HepG2 (cell line): ENCODE results near the gene EGFLAM. TPM values are rescaled to one million over a fixed set of nuclear protein-coding genes. Genes with fewer than 3 reads are reported as not detected.
A peak's percentile ranks its signal among the peaks of the same experiment; 100 is the strongest.

Experiments
- ATAC-seq: fragments of 200-7000 bp; cut with Tn5 transposase; 3 replicates; pipeline ENCODE4 v1.9.1; 2020; ENCODE audit warnings: mild to moderate bottlenecking, moderate library complexity
- BruUV-seq: library from RNA; stranded (reverse); fragments of 400-500 nt; replicated peaks from 2 replicates; lab custom pipeline; 2021; lab: Mats Ljungman, UMichigan
- CTCF ChIA-PET: fragments of 300-600 bp; formaldehyde crosslinking; extraction: SDS; loops from one replicate; lab custom pipeline; 2021; ENCODE audit warnings: low total read pairs, inconsistent platforms, low intra/inter-chr PET ratio; lab: Yijun Ruan, JAX
- POLR2A ChIA-PET: fragments of 350-600 bp; sonication (Branson Sonifier 250); formaldehyde crosslinking; loops from one replicate; lab custom pipeline; 2020; ENCODE audit warnings: antibody characterized with exemption, inconsistent platforms; lab: Yijun Ruan, JAX
- DNase-seq: peaks from one replicate; pipeline ENCODE4 v3.0.0-alpha.2; 2015; ENCODE audit warnings: low spot score
- FAIRE-seq: peaks from 3 replicates; lab custom pipeline; 2011; peaks lifted over from hg19 to GRCh38; lab: Jason Lieb, UNC
- H2AFZ ChIP-seq: one replicate; pipeline ENCODE4 v1.6.1; 2011; ENCODE audit warnings: low read length, inconsistent platforms
- H3K27ac ChIP-seq: fragments of 300-600 bp; 3 replicates; pipeline ENCODE4 v1.8.0; 2011; ENCODE audit warnings: mixed run types, mild to moderate bottlenecking, mixed read lengths, low read length, inconsistent platforms; ENCODE audit not compliant: insufficient read depth; ENCODE audit errors: extremely low read length
- H3K27me3 ChIP-seq, 2 experiments: fragments of 200-600 bp in 1 of 2; 2 replicates in 1 of 2; 3 replicates in 1 of 2; pipeline versions ENCODE4 v1.6.0 to v1.8.0; 2011; ENCODE audit warnings: low read length in 2 of 2, mild to moderate bottlenecking in 2 of 2, moderate library complexity in 2 of 2, inconsistent platforms in 1 of 2; ENCODE audit not compliant: insufficient read depth in 2 of 2, control insufficient read depth in 1 of 2
- H3K36me3 ChIP-seq, 2 experiments: fragments of 200-600 bp in 1 of 2; replicated peaks in 1 of 2; 2 replicates in 1 of 2; 3 replicates in 1 of 2; pipeline versions ENCODE4 v1.5.1 to v1.8.0; 2011; ENCODE audit warnings: low read length in 2 of 2, inconsistent platforms in 1 of 2; ENCODE audit not compliant: insufficient read depth in 2 of 2, control insufficient read depth in 1 of 2
- H3K4me1 ChIP-seq: 2 replicates; pipeline ENCODE4 v1.5.1; 2012; ENCODE audit warnings: low read length, inconsistent platforms; ENCODE audit not compliant: insufficient read depth
- H3K4me2 ChIP-seq: 2 replicates; pipeline ENCODE4 v1.6.0; 2011; ENCODE audit warnings: low read depth, low read length, inconsistent platforms
- H3K4me3 ChIP-seq, 3 experiments: fragments of 200-600 bp in 1 of 3; sonication (generic), shearing (Covaris generic) in 1 of 3; replicated peaks in 1 of 3; 2 replicates each; pipeline ENCODE4 v1.5.1; 2011 to 2016; ENCODE audit warnings: low read length in 3 of 3, inconsistent platforms in 2 of 3, low read depth in 2 of 3, mild to moderate bottlenecking in 2 of 3, control low read depth in 1 of 3, mixed read lengths in 1 of 3; ENCODE audit not compliant: insufficient read depth in 1 of 3
- H3K79me2 ChIP-seq: one replicate; pipeline ENCODE4 v1.6.1; 2011; ENCODE audit warnings: low read length, inconsistent platforms; ENCODE audit not compliant: insufficient read depth
- H3K9ac ChIP-seq: 2 replicates; pipeline ENCODE4 v1.6.0; 2011; ENCODE audit warnings: mild to moderate bottlenecking, low read depth, low read length, inconsistent platforms; ENCODE audit not compliant: insufficient read depth
- H3K9me3 ChIP-seq: 2 replicates; pipeline ENCODE4 v1.5.1; 2012; ENCODE audit warnings: mild to moderate bottlenecking, low read length
- H4K20me1 ChIP-seq: 2 replicates; pipeline ENCODE4 v1.6.0; 2011; ENCODE audit warnings: inconsistent platforms, mild to moderate bottlenecking, low read length, moderate library complexity; ENCODE audit not compliant: insufficient read depth
- THYN1 ChIP-seq: sonication (generic); formaldehyde crosslinking; IDR thresholded peaks from 2 replicates; pipeline ENCODE4 v1.8.1; 2023; ENCODE audit warnings: low read depth, mild to moderate bottlenecking, moderate library complexity, missing genetic modification reagents, borderline replicate concordance
- ZNF326 ChIP-seq: sonication (generic); formaldehyde crosslinking; IDR thresholded peaks from 2 replicates; pipeline ENCODE4 v1.4.0; 2020; ENCODE audit warnings: missing genetic modification reagents, borderline replicate concordance
- ZNF589 ChIP-seq: sonication (generic); formaldehyde crosslinking; conservative IDR thresholded peaks from 2 replicates; pipeline ENCODE4 v1.8.0; 2022; ENCODE audit warnings: mild to moderate bottlenecking, moderate library complexity, missing genetic modification reagents
- WGBS: methylation state at CpG from one replicate; pipeline ENCODE4 v1.1.6; 2017; ENCODE audit warnings: low lambda C conversion rate; 5-methylcytosine and 5-hydroxymethylcytosine counted together
- in situ Hi-C: cut with HindIII; loops from 2 replicates; pipeline ENCODE4 v1.10.0; 2017; ENCODE audit warnings: low pct_unique_long_range_greater_than_20kb; ENCODE audit not compliant: extremely low pct_ligation_motif_present
- intact Hi-C: fragments of 100-400 bp; cut with micrococcal nuclease; formaldehyde crosslinking; loops from one replicate; pipeline ENCODE4 v1.10.0; 2022; ENCODE audit not compliant: unreplicated experiment
- polyA plus RNA-seq, 8 experiments: library from polyadenylated mRNA; depleted of rRNA in 3 of 8; stranded (reverse) in 7 of 8; unstranded in 1 of 8; fragments of >200 nt; fragmentation: Illumina TruSeq in 4 of 8; extraction: Trizol in 4 of 8; gene quantifications; 2 replicates each; pipeline versions ENCODE4 v1.2.1 to v1.2.3, GENCODE V29; 2011 to 2016; ENCODE audit warnings: low read depth in 4 of 8, missing spikeins in 1 of 8, mixed read lengths in 1 of 8; ENCODE audit not compliant: insufficient read depth in 1 of 8
- total RNA-seq, 5 experiments: library from RNA; depleted of rRNA; stranded (reverse); fragments of >200 nt; fragmentation: Illumina TruSeq; extraction: Trizol; gene quantifications; 2 replicates each; pipeline ENCODE4 v1.2.3, GENCODE V29; 2016; ENCODE audit warnings: low read depth in 1 of 5
- TF ChIP-seq, protein P1 (sequence below): fragments of 450-650 bp; IDR thresholded peaks from 2 replicates; pipeline ENCODE4 v1.6.1; 2017; ENCODE audit warnings: mild to moderate bottlenecking
- TF ChIP-seq, protein P2 (sequence below): IDR thresholded peaks from 2 replicates; pipeline ENCODE4 v1.6.1; 2016
- TF ChIP-seq, protein P3 (sequence below): sonication (generic); formaldehyde crosslinking; IDR thresholded peaks from 2 replicates; pipeline ENCODE4 v1.4.0; 2020; ENCODE audit warnings: mild to moderate bottlenecking, low read depth, missing genetic modification reagents
- TF ChIP-seq, protein P4 (sequence below): sonication (generic); formaldehyde crosslinking; IDR thresholded peaks from 2 replicates; pipeline ENCODE4 v1.5.0; 2020; ENCODE audit warnings: missing genetic modification reagents

Gene EGFLAM
- total and polyA plus RNA-seq, 2 of the 13 experiments (the other 11 are each of a cell fraction or from before 2014, with no cell fraction given), result not detected

DNA sequence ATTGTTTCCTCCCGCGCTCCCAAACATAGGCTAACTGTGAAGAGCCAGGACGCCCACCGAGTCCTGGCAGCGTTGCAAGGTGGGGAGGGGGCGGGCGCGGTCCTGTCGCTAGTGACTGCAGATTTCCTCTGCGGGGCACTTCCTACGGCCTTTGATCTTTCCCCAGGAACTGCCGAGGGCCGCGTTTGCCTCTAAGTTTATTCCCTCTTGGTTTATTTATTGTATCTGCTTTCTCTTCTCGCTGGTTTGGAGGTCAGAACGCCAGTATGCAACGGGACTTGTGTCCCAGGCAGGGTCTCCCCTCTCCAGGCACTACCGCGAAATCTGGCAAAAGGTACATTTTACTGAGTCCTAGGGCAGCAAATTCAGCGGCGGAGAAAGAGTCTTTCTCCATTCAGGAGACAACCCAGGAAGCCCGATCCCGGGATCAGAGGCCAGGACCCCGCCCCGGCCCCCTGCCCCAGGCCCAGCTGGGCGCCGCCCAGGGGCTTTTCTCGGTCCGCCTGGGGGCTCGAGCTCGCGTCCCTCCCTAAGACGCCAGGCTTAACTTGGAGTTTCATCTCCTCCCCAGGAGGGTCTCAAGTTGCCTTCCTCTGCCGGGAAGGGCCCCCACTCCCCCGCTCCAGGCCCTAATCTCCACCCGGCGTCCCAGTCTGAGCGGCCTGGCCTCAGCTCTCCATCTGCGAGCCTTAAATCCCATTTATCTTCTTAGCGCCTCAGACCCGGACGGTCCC is 884 bp upstream of the EGFLAM start (continued):
- TF ChIP-seq, protein P1, sequence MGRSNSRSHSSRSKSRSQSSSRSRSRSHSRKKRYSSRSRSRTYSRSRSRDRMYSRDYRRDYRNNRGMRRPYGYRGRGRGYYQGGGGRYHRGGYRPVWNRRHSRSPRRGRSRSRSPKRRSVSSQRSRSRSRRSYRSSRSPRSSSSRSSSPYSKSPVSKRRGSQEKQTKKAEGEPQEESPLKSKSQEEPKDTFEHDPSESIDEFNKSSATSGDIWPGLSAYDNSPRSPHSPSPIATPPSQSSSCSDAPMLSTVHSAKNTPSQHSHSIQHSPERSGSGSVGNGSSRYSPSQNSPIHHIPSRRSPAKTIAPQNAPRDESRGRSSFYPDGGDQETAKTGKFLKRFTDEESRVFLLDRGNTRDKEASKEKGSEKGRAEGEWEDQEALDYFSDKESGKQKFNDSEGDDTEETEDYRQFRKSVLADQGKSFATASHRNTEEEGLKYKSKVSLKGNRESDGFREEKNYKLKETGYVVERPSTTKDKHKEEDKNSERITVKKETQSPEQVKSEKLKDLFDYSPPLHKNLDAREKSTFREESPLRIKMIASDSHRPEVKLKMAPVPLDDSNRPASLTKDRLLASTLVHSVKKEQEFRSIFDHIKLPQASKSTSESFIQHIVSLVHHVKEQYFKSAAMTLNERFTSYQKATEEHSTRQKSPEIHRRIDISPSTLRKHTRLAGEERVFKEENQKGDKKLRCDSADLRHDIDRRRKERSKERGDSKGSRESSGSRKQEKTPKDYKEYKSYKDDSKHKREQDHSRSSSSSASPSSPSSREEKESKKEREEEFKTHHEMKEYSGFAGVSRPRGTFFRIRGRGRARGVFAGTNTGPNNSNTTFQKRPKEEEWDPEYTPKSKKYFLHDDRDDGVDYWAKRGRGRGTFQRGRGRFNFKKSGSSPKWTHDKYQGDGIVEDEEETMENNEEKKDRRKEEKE, result no peak

DNA sequence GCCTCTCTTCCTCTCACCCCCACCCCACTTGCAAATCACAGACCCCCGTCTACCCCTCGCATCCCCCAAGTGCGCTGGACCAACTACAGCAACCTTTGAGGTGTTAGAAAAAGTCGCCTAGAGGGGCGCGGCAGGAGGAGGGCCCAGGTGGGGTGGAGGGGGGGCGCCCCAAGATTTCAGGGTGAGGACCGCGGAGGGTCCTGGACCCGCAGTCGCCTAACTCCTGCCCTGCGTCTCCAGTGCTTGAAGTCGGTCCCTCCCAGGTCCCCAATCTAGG is 379 bp upstream of the EGFLAM start:
- H2AFZ ChIP-seq, result no peak overlapping the region

More for the DNA sequence above, 379 bp upstream of the EGFLAM start:
- Histone ChIP-seq H3K4me2 (peak overlapping the region; percentile 87), H3K4me3 (peak overlapping the region; percentile 57 to 71 (median 59); a peak in 4 of 6 replicates), H3K27ac (no peak overlapping the region), H3K79me2 (no peaks in the 10 kb centered on the region), H4K20me1 (no peaks in the 10 kb centered on the region), H3K4me1 (peaks cover 25% of the 10 kb centered on the region), H3K36me3 (no peaks in the 10 kb centered on the region), H3K9me3 (no peaks in the 10 kb centered on the region), H3K9ac (no peak overlapping the region), H3K27me3 (peaks cover 6 to 44% of the 10 kb centered on the region in 2 experiments; a peak in 3 of 5 replicates)
- in situ Hi-C loops, result no loop called here
- WGBS, result 21% methylated on average over 12 of the region's 13 CpGs
- FAIRE-seq (no peak), DNase-seq (no peak), ATAC-seq (no peak; the same call in 2 of the 3 replicates)
- POLR2A ChIA-PET, result no interaction called here
- no TSS peak for BruUV-seq
- intact Hi-C loops, result no loop called here
- CTCF ChIA-PET, result no interaction called here
- TF ChIP-seq ZNF326 (no peak), ZNF589 (CRISPR knock-in tag) (no peak), THYN1 (CRISPR knock-in tag) (no peak)
- TF ChIP-seq, protein P2, sequence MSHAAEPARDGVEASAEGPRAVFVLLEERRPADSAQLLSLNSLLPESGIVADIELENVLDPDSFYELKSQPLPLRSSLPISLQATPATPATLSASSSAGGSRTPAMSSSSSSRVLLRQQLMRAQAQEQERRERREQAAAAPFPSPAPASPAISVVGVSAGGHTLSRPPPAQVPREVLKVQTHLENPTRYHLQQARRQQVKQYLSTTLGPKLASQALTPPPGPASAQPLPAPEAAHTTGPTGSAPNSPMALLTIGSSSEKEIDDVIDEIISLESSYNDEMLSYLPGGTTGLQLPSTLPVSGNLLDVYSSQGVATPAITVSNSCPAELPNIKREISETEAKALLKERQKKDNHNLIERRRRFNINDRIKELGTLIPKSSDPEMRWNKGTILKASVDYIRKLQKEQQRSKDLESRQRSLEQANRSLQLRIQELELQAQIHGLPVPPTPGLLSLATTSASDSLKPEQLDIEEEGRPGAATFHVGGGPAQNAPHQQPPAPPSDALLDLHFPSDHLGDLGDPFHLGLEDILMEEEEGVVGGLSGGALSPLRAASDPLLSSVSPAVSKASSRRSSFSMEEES (CRISPR knock-in tag), result no peak
- TF ChIP-seq, protein P3, sequence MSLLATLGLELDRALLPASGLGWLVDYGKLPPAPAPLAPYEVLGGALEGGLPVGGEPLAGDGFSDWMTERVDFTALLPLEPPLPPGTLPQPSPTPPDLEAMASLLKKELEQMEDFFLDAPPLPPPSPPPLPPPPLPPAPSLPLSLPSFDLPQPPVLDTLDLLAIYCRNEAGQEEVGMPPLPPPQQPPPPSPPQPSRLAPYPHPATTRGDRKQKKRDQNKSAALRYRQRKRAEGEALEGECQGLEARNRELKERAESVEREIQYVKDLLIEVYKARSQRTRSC, result no peak
- TF ChIP-seq, protein P4, sequence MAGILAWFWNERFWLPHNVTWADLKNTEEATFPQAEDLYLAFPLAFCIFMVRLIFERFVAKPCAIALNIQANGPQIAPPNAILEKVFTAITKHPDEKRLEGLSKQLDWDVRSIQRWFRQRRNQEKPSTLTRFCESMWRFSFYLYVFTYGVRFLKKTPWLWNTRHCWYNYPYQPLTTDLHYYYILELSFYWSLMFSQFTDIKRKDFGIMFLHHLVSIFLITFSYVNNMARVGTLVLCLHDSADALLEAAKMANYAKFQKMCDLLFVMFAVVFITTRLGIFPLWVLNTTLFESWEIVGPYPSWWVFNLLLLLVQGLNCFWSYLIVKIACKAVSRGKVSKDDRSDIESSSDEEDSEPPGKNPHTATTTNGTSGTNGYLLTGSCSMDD (CRISPR knock-in tag), result no peak
